SU-DHL-6 (cell line): ENCODE results near the gene MAPT.

ENCODE experiments used
- EZH2phosphoT487 ChIP-seq: fragments of 200-600 bp; sonication (generic), shearing (Covaris generic); conservative IDR thresholded peaks from 2 replicates; pipeline ENCODE4 v1.6.1; 2018; ENCODE audit warnings: mild to moderate bottlenecking, antibody characterized with exemption, low read length, moderate library complexity, mixed read lengths
- TF ChIP-seq, protein P1 (sequence below): fragments of 200-600 bp; sonication (generic); IDR thresholded peaks from one replicate; pipeline ENCODE4 v1.5.1; 2017; ENCODE audit warnings: antibody characterized with exemption, mild to moderate bottlenecking, low read length, moderate library complexity; ENCODE audit not compliant: insufficient read depth, poor library complexity, severe bottlenecking

DNA sequence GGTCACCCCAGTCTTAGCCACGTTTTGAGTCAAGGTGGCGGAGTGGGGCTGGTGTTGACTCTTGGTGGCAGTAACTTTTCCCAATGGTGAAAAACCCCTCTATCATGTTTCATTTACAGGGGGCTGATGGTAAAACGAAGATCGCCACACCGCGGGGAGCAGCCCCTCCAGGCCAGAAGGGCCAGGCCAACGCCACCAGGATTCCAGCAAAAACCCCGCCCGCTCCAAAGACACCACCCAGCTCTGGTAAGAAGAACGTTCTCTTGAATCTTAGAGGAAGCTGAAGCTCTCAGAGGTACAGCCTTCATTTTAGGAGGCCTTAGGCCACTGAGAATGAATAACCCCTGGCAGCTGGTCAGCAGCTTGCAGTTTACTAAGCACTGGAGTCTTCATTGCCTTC, 97.0 kb downstream of the MAPT start:
- TF ChIP-seq, protein P1, sequence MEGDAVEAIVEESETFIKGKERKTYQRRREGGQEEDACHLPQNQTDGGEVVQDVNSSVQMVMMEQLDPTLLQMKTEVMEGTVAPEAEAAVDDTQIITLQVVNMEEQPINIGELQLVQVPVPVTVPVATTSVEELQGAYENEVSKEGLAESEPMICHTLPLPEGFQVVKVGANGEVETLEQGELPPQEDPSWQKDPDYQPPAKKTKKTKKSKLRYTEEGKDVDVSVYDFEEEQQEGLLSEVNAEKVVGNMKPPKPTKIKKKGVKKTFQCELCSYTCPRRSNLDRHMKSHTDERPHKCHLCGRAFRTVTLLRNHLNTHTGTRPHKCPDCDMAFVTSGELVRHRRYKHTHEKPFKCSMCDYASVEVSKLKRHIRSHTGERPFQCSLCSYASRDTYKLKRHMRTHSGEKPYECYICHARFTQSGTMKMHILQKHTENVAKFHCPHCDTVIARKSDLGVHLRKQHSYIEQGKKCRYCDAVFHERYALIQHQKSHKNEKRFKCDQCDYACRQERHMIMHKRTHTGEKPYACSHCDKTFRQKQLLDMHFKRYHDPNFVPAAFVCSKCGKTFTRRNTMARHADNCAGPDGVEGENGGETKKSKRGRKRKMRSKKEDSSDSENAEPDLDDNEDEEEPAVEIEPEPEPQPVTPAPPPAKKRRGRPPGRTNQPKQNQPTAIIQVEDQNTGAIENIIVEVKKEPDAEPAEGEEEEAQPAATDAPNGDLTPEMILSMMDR: no peak
- TF ChIP-seq EZH2phosphoT487: no peak
